Natural killer cell (primary cell): ENCODE data around the gene C14orf132. TPM values are rescaled to one million over a fixed set of nuclear protein-coding genes. Genes with fewer than 3 reads are reported as not detected.

Experiments
- ATAC-seq, 3 donors: fragments of 150-1000 bp in 2 of 3; fragments of 200-7000 bp in 1 of 3; cut with Tn5 transposase; 1 replicate in 1 of 3; 2 replicates in 2 of 3; pipeline ENCODE4 v1.10.0; 2021; ENCODE audit warnings: mild to moderate bottlenecking in 2 of 3, moderate library complexity in 2 of 3
- DNase-seq, 2 donors: peaks; one replicate each; pipeline versions ENCODE4 v3.0.0 to v3.0.0-alpha.2; 2013 to 2021; ENCODE audit warnings: mixed read lengths in 1 of 2
- H3K27ac ChIP-seq: one replicate; pipeline ENCODE4 v1.5.1; 2013; ENCODE audit warnings: mild to moderate bottlenecking, low read length
- H3K27me3 ChIP-seq: one replicate; pipeline ENCODE4 v1.6.1; 2013; ENCODE audit warnings: low read length; ENCODE audit not compliant: control insufficient read depth, insufficient read depth
- H3K36me3 ChIP-seq: one replicate; pipeline ENCODE4 v1.6.1; 2013; ENCODE audit warnings: low read length; ENCODE audit not compliant: control insufficient read depth, insufficient read depth
- H3K4me1 ChIP-seq: one replicate; pipeline ENCODE4 v1.6.1; 2013; ENCODE audit warnings: low read length; ENCODE audit not compliant: control insufficient read depth, insufficient read depth
- H3K4me3 ChIP-seq: one replicate; pipeline ENCODE4 v1.5.1; 2013; ENCODE audit warnings: low read length
- H3K9me3 ChIP-seq: one replicate; pipeline ENCODE4 v1.6.1; 2013; ENCODE audit warnings: low read length; ENCODE audit not compliant: control insufficient read depth, insufficient read depth
- H3K27ac Mint-ChIP-seq, 2 donors: one replicate each; pipeline ENCODE4 v1.8.0; 2022; ENCODE audit warnings: mild to moderate bottlenecking in 2 of 2, mixed read lengths in 2 of 2, moderate library complexity in 1 of 2
- H3K27me3 Mint-ChIP-seq, 2 donors: one replicate each; pipeline ENCODE4 v1.8.0; 2022; ENCODE audit warnings: low read depth in 2 of 2, mixed read lengths in 2 of 2
- H3K36me3 Mint-ChIP-seq: one replicate; pipeline ENCODE4 v1.8.0; 2022; ENCODE audit warnings: mixed read lengths
- H3K4me1 Mint-ChIP-seq, 2 donors: one replicate each; pipeline ENCODE4 v1.8.0; 2022; ENCODE audit warnings: mixed read lengths in 2 of 2
- H3K4me3 Mint-ChIP-seq: one replicate; pipeline ENCODE4 v1.8.0; 2022; ENCODE audit warnings: mild to moderate bottlenecking, moderate library complexity, mixed read lengths
- H3K9me3 Mint-ChIP-seq, 2 donors: one replicate each; pipeline ENCODE4 v1.8.0; 2022; ENCODE audit warnings: mixed read lengths in 2 of 2
- WGBS: methylation state at CpG from one replicate; pipeline ENCODE4 v1.1.7; 2013; ENCODE audit warnings: missing lambda C conversion rate; ENCODE audit not compliant: insufficient coverage; 5-methylcytosine and 5-hydroxymethylcytosine counted together
- intact Hi-C: fragments of 100-400 bp; cut with micrococcal nuclease; formaldehyde crosslinking; loops from one replicate; pipeline ENCODE4 v1.14.2; 2022
- total RNA-seq, 4 donors: library from RNA; stranded (reverse); fragments of 120-200 nt in 1 of 4; gene quantifications; one replicate each; pipeline versions ENCODE4 v1.2.3 to v1.2.4, GENCODE V29; 2013 to 2022
- TF ChIP-seq, protein P1 (sequence below): fragments of 200-600 bp; IDR thresholded peaks from one replicate; pipeline ENCODE4 v1.8.0; 2022; ENCODE audit warnings: antibody characterized with exemption

C14orf132 gene
- total RNA-seq, 3 donors from 2014 or later (not counting 1 experiment from before 2014, with no cell fraction given): 0.07 to 0.23 TPM; not detected in 1

- no peak overlapping the region for H3K4me3 ChIP-seq
- Mint-ChIP-seq H3K4me3 (no peak overlapping the region), H3K27me3 (peaks cover 0 to 15% of the 10 kb centered on the region in 2 donors), H3K36me3 (no peaks in the 10 kb centered on the region), H3K27ac (no peak overlapping the region), H3K4me1 (no peaks in the 10 kb centered on the region), H3K9me3 (no peaks in the 10 kb centered on the region)
- no peaks in the 10 kb centered on the region for H3K4me1 ChIP-seq
- no peak for DNase-seq
- H3K27ac ChIP-seq: no peak overlapping the region
- no peaks in the 10 kb centered on the region for H3K27me3 ChIP-seq
- H3K9me3 ChIP-seq: no peaks in the 10 kb centered on the region
- 91% methylated on average over 6 of the region's 6 CpGs for WGBS
- intact Hi-C loops: loop anchor here (10.0 kb wide), 1 partner anchor 321 kb away; no protein-coding TSS in a partner anchor
- ATAC-seq: no peak
- TF ChIP-seq, protein P1, sequence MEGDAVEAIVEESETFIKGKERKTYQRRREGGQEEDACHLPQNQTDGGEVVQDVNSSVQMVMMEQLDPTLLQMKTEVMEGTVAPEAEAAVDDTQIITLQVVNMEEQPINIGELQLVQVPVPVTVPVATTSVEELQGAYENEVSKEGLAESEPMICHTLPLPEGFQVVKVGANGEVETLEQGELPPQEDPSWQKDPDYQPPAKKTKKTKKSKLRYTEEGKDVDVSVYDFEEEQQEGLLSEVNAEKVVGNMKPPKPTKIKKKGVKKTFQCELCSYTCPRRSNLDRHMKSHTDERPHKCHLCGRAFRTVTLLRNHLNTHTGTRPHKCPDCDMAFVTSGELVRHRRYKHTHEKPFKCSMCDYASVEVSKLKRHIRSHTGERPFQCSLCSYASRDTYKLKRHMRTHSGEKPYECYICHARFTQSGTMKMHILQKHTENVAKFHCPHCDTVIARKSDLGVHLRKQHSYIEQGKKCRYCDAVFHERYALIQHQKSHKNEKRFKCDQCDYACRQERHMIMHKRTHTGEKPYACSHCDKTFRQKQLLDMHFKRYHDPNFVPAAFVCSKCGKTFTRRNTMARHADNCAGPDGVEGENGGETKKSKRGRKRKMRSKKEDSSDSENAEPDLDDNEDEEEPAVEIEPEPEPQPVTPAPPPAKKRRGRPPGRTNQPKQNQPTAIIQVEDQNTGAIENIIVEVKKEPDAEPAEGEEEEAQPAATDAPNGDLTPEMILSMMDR: no peak
- no peaks in the 10 kb centered on the region for H3K36me3 ChIP-seq
Observed at GRCh38 chr14:96103560-96104460, 64.6 kb downstream of the C14orf132 start.

- intact Hi-C loops: loop anchor here (10.0 kb wide), 1 partner anchor 320 kb away; no protein-coding TSS in a partner anchor
- 75% methylated on average over 19 of the region's 19 CpGs for WGBS
- ATAC-seq (no peak), DNase-seq (no peak)
- H3K27ac ChIP-seq: no peak overlapping the region
- H3K27me3 Mint-ChIP-seq: peaks cover 0 to 23% of the 10 kb centered on the region in 2 donors
- H3K4me1 Mint-ChIP-seq: no peaks in the 10 kb centered on the region
- H3K4me3 Mint-ChIP-seq: no peak overlapping the region
- H3K9me3 ChIP-seq: no peaks in the 10 kb centered on the region
- TF ChIP-seq, protein P1: no peak
- H3K4me1 ChIP-seq: no peaks in the 10 kb centered on the region
- H3K36me3 ChIP-seq: no peaks in the 10 kb centered on the region
- no peak overlapping the region for H3K4me3 ChIP-seq
- H3K27ac Mint-ChIP-seq: no peak overlapping the region
- no peaks in the 10 kb centered on the region for H3K27me3 ChIP-seq
- no peaks in the 10 kb centered on the region for H3K36me3 Mint-ChIP-seq
- H3K9me3 Mint-ChIP-seq: no peaks in the 10 kb centered on the region
Observed at GRCh38 chr14:96104469-96105057, 65.4 kb downstream of the C14orf132 start.

GRCh38 chr14:96105089-96105925 is 66.1 kb downstream of the C14orf132 start:
- Histone ChIP-seq H3K4me3 (no peak overlapping the region), H3K36me3 (no peaks in the 10 kb centered on the region), H3K4me1 (no peaks in the 10 kb centered on the region), H3K27me3 (no peaks in the 10 kb centered on the region), H3K27ac (no peak overlapping the region), H3K9me3 (no peaks in the 10 kb centered on the region)
- TF ChIP-seq, protein P1: no peak
- H3K9me3 Mint-ChIP-seq: no peaks in the 10 kb centered on the region
- H3K27me3 Mint-ChIP-seq: peaks cover 0 to 23% of the 10 kb centered on the region in 2 donors
- H3K4me3 Mint-ChIP-seq: no peak overlapping the region
- ATAC-seq: no peak
- H3K27ac Mint-ChIP-seq: no peak overlapping the region
- H3K4me1 Mint-ChIP-seq: no peaks in the 10 kb centered on the region
- DNase-seq: no peak
- intact Hi-C loops: loop anchor here (10.0 kb wide), 1 partner anchor 319 kb away; no protein-coding TSS in a partner anchor
- no peaks in the 10 kb centered on the region for H3K36me3 Mint-ChIP-seq
- 88% methylated on average over 16 of the region's 16 CpGs for WGBS
